HepG2 (cell line): ENCODE results near the gene PSKH1. TPM values are rescaled to one million over a fixed set of nuclear protein-coding genes. Genes with fewer than 3 reads are reported as not detected.
A peak's percentile ranks its signal among the peaks of the same experiment; 100 is the strongest.

Experiments
- CAMTA2 ChIP-seq: sonication (generic); formaldehyde crosslinking; IDR thresholded peaks from 2 replicates; pipeline ENCODE4 v1.4.0; 2020; ENCODE audit warnings: mild to moderate bottlenecking, missing genetic modification reagents, borderline replicate concordance
- ELF3 ChIP-seq: IDR thresholded peaks from 2 replicates; pipeline ENCODE4 v1.6.1; 2016; ENCODE audit warnings: missing genetic modification reagents, missing compliant biosample characterization
- GATA4 ChIP-seq: sonication (generic); IDR thresholded peaks from 2 replicates; pipeline ENCODE4 v1.6.1; 2016; ENCODE audit warnings: antibody characterized with exemption, low read depth, borderline replicate concordance
- NFKB2 ChIP-seq: sonication (generic); formaldehyde crosslinking; IDR thresholded peaks from 2 replicates; pipeline ENCODE4 v1.4.0; 2020; ENCODE audit warnings: missing genetic modification reagents, borderline replicate concordance
- NFYB ChIP-seq: sonication (generic); formaldehyde crosslinking; IDR thresholded peaks from 2 replicates; pipeline ENCODE4 v1.4.0; 2020; ENCODE audit warnings: missing genetic modification reagents
- PHF21A ChIP-seq: sonication (generic); formaldehyde crosslinking; IDR thresholded peaks from 2 replicates; pipeline ENCODE4 v1.5.0; 2020; ENCODE audit warnings: mild to moderate bottlenecking, missing genetic modification reagents
- PHF8 ChIP-seq: sonication (generic); formaldehyde crosslinking; IDR thresholded peaks from 2 replicates; pipeline ENCODE4 v1.5.0; 2020; ENCODE audit warnings: missing genetic modification reagents
- POLR2G ChIP-seq: fragments of 200-400 bp; formaldehyde crosslinking; IDR thresholded peaks from 2 replicates; pipeline ENCODE4 v1.6.1; 2018; ENCODE audit warnings: mild to moderate bottlenecking, low read depth, low read length, moderate library complexity
- SAFB2 ChIP-seq: sonication (generic); formaldehyde crosslinking; IDR thresholded peaks from 2 replicates; pipeline ENCODE4 v1.5.1; 2020; ENCODE audit warnings: missing genetic modification reagents, low read depth, mild to moderate bottlenecking, borderline replicate concordance
- SIN3B ChIP-seq: fragments of 150-350 bp; IDR thresholded peaks from 2 replicates; pipeline ENCODE4 v1.6.1; 2014; ENCODE audit warnings: low read length
- SMYD3 ChIP-seq: sonication (generic); formaldehyde crosslinking; IDR thresholded peaks from 2 replicates; pipeline ENCODE4 v1.8.1; 2023; ENCODE audit warnings: mild to moderate bottlenecking, missing genetic modification reagents
- SPEN ChIP-seq: sonication (generic); formaldehyde crosslinking; IDR thresholded peaks from 2 replicates; pipeline ENCODE4 v1.5.1; 2020; ENCODE audit warnings: low read depth, mild to moderate bottlenecking, missing genetic modification reagents
- SRF ChIP-seq: IDR thresholded peaks from 2 replicates; pipeline ENCODE4 v1.6.1; 2011; ENCODE audit warnings: mild to moderate bottlenecking, low read depth, low read length, moderate library complexity
- TAF15 ChIP-seq: fragments of 200-400 bp; formaldehyde crosslinking; IDR thresholded peaks from one replicate; pipeline ENCODE4 v1.6.1; 2018; ENCODE audit warnings: mild to moderate bottlenecking, low read depth, low read length; ENCODE audit not compliant: poor library complexity, severe bottlenecking
- ZFP36 ChIP-seq: fragments of 150-350 bp; IDR thresholded peaks from 2 replicates; pipeline ENCODE4 v1.6.1; 2018; ENCODE audit warnings: borderline replicate concordance, low read length, low read depth; ENCODE audit not compliant: partially characterized antibody
- ZFP62 ChIP-seq: sonication (generic); formaldehyde crosslinking; IDR thresholded peaks from 2 replicates; pipeline ENCODE4 v1.4.0; 2020; ENCODE audit warnings: missing genetic modification reagents
- ZFY ChIP-seq: sonication (generic); formaldehyde crosslinking; IDR thresholded peaks from 2 replicates; pipeline ENCODE4 v1.4.0; 2020; ENCODE audit warnings: missing genetic modification reagents
- ZNF329 ChIP-seq: sonication (generic); formaldehyde crosslinking; IDR thresholded peaks from 2 replicates; pipeline ENCODE4 v1.9.0; 2021; ENCODE audit warnings: low read depth, mild to moderate bottlenecking, missing genetic modification reagents
- ZNF546 ChIP-seq: sonication (generic); formaldehyde crosslinking; conservative IDR thresholded peaks from 2 replicates; pipeline ENCODE4 v1.8.1; 2023; ENCODE audit warnings: mild to moderate bottlenecking, missing genetic modification reagents
- ZNF768 ChIP-seq: sonication (generic); formaldehyde crosslinking; IDR thresholded peaks from 2 replicates; pipeline ENCODE4 v1.4.0; 2020; ENCODE audit warnings: missing genetic modification reagents
- ZNF782 ChIP-seq: sonication (generic); formaldehyde crosslinking; IDR thresholded peaks from 2 replicates; pipeline ENCODE4 v1.4.0; 2020; ENCODE audit warnings: missing genetic modification reagents, mild to moderate bottlenecking, borderline replicate concordance
- polyA plus RNA-seq, 8 experiments: library from polyadenylated mRNA; depleted of rRNA in 3 of 8; stranded (reverse) in 7 of 8; unstranded in 1 of 8; fragments of >200 nt; fragmentation: Illumina TruSeq in 4 of 8; extraction: Trizol in 4 of 8; gene quantifications; 2 replicates each; pipeline versions ENCODE4 v1.2.1 to v1.2.3, GENCODE V29; 2011 to 2016; ENCODE audit warnings: low read depth in 4 of 8, missing spikeins in 1 of 8, mixed read lengths in 1 of 8; ENCODE audit not compliant: insufficient read depth in 1 of 8
- total RNA-seq, 5 experiments: library from RNA; depleted of rRNA; stranded (reverse); fragments of >200 nt; fragmentation: Illumina TruSeq; extraction: Trizol; gene quantifications; 2 replicates each; pipeline ENCODE4 v1.2.3, GENCODE V29; 2016; ENCODE audit warnings: low read depth in 1 of 5
- TF ChIP-seq, protein P1 (sequence below): sonication (generic); formaldehyde crosslinking; IDR thresholded peaks from 2 replicates; pipeline ENCODE4 v1.5.0; 2020; ENCODE audit warnings: mild to moderate bottlenecking, missing genetic modification reagents
- TF ChIP-seq, protein P2 (sequence below): sonication (generic); formaldehyde crosslinking; conservative IDR thresholded peaks from 2 replicates; pipeline ENCODE4 v1.4.0; 2020; ENCODE audit warnings: missing genetic modification reagents
- TF ChIP-seq, protein P3 (sequence below): sonication (generic); formaldehyde crosslinking; IDR thresholded peaks from 2 replicates; pipeline ENCODE4 v1.8.1; 2022; ENCODE audit warnings: low read depth, mild to moderate bottlenecking, missing genetic modification reagents

The PSKH1 gene
- total and polyA plus RNA-seq, 2 of the 13 experiments (the other 11 are each of a cell fraction or from before 2014, with no cell fraction given): 8.4 to 19.1 TPM

DNA sequence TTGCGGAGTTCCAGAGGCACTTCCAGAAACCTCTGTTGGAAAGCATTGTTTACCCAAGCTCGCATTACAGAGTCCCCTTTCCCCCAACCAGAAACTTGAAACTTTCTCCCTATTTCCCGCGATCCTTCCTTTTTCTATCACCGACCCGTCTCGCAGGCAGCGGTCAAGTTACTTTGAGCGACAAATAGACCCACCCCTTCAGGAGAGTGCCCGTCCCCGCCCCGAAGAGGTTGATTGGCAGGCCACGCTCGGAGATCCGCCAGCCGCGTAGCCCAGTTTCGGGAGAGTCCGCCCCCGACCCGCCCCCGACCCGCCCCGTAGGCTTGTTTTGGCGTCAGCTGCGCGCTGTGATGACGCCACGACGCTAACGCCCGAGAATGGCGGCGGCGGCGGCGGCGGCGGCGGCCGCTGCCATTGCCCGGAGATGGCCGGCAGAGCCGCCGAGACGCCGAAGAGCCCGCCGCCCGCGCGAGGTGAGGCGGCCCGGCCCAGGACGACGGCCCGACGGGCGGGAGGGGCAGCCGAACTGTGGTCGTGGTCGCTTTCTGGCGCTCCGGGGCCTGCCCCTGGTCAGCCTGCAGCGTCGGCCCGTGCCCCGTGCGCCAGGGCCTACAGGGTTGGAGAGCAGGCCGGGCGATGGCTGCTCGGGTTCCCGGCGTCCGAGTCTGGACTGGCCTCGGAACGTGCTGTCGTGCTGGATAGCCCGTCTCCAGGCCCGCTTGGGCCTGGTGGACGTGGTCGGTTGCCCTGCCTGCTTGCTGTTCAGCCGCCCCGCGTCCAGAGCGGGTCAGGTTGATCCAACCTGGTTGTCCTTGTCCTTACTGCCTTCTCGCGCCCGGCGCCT is at the start of gene PSKH1 (continued):
- TF ChIP-seq ELF3 (peak; percentile 9; the same call in 1 of the 2 replicates), ZNF546 (CRISPR knock-in tag) (peak; percentile 90; the same call in 1 of the 2 replicates), ZNF768 (CRISPR knock-in tag) (peak; percentile 69; the same call in 1 of the 2 replicates), ZNF782 (peak; percentile 93), PHF8 (CRISPR knock-in tag) (peak; percentile 94), TAF15 (peak; percentile 94), SIN3B (0 out of 2 replicates have a peak, but pooled peaks have one; percentile 13), NFKB2 (CRISPR knock-in tag) (peak; percentile 88; the same call in 1 of the 2 replicates), SPEN (CRISPR knock-in tag) (peak; percentile 75; the same call in 1 of the 2 replicates), PHF21A (CRISPR knock-in tag) (0 out of 2 replicates have a peak, but pooled peaks have one; percentile 3), SRF (peak; percentile 68), SMYD3 (CRISPR knock-in tag) (no peak), SAFB2 (CRISPR knock-in tag) (peak; percentile 67; the same call in 1 of the 2 replicates), ZNF329 (CRISPR knock-in tag) (no peak), NFYB (CRISPR knock-in tag) (peak; percentile 83), CAMTA2 (CRISPR knock-in tag) (peak; percentile 96), ZFY (CRISPR knock-in tag) (peak; percentile 99), POLR2G (peak; percentile 76), ZFP62 (CRISPR knock-in tag) (no peak; the same call in 1 of the 2 replicates), ZFP36 (no peak), GATA4 (peak; percentile 17; the same call in 1 of the 2 replicates)
- TF ChIP-seq, protein P1, sequence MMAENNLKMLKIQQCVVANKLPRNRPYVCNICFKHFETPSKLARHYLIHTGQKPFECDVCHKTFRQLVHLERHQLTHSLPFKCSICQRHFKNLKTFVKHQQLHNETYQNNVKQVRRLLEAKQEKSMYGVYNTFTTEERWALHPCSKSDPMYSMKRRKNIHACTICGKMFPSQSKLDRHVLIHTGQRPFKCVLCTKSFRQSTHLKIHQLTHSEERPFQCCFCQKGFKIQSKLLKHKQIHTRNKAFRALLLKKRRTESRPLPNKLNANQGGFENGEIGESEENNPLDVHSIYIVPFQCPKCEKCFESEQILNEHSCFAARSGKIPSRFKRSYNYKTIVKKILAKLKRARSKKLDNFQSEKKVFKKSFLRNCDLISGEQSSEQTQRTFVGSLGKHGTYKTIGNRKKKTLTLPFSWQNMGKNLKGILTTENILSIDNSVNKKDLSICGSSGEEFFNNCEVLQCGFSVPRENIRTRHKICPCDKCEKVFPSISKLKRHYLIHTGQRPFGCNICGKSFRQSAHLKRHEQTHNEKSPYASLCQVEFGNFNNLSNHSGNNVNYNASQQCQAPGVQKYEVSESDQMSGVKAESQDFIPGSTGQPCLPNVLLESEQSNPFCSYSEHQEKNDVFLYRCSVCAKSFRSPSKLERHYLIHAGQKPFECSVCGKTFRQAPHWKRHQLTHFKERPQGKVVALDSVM: peak; percentile 77; the same call in 1 of the 2 replicates
- TF ChIP-seq, protein P2, sequence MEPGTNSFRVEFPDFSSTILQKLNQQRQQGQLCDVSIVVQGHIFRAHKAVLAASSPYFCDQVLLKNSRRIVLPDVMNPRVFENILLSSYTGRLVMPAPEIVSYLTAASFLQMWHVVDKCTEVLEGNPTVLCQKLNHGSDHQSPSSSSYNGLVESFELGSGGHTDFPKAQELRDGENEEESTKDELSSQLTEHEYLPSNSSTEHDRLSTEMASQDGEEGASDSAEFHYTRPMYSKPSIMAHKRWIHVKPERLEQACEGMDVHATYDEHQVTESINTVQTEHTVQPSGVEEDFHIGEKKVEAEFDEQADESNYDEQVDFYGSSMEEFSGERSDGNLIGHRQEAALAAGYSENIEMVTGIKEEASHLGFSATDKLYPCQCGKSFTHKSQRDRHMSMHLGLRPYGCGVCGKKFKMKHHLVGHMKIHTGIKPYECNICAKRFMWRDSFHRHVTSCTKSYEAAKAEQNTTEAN (CRISPR knock-in tag): peak; percentile 42; the same call in 1 of the 2 replicates
- TF ChIP-seq, protein P3, sequence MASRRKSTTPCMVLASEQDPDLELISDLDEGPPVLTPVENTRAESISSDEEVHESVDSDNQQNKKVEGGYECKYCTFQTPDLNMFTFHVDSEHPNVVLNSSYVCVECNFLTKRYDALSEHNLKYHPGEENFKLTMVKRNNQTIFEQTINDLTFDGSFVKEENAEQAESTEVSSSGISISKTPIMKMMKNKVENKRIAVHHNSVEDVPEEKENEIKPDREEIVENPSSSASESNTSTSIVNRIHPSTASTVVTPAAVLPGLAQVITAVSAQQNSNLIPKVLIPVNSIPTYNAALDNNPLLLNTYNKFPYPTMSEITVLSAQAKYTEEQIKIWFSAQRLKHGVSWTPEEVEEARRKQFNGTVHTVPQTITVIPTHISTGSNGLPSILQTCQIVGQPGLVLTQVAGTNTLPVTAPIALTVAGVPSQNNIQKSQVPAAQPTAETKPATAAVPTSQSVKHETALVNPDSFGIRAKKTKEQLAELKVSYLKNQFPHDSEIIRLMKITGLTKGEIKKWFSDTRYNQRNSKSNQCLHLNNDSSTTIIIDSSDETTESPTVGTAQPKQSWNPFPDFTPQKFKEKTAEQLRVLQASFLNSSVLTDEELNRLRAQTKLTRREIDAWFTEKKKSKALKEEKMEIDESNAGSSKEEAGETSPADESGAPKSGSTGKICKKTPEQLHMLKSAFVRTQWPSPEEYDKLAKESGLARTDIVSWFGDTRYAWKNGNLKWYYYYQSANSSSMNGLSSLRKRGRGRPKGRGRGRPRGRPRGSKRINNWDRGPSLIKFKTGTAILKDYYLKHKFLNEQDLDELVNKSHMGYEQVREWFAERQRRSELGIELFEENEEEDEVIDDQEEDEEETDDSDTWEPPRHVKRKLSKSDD (CRISPR knock-in tag): peak; percentile 64
